GM12873 (cell line): ENCODE measurements around the gene AKR1C2.

Experiments used
- CTCF ChIP-seq: IDR thresholded peaks from 2 replicates; pipeline ENCODE4 v1.5.1; 2012; ENCODE audit warnings: low read depth, mild to moderate bottlenecking, moderate library complexity, low read length, control low read depth; ENCODE audit not compliant: insufficient read depth; ENCODE audit errors: missing control alignments

The AKR1C2 gene

GRCh38 chr10:5002013-5002727, 1.5 kb downstream of the AKR1C2 start:
- TF ChIP-seq CTCF, result no peak

GRCh38 chr10:4998671-4999070, 5.0 kb downstream of the AKR1C2 start:
- TF ChIP-seq CTCF, result no peak

GRCh38 chr10:4990217-4990616, 13.4 kb downstream of the AKR1C2 start:
- no peak for TF ChIP-seq CTCF

GRCh38 chr10:4984971-4985594, 18.6 kb downstream of the AKR1C2 start:
- no peak for TF ChIP-seq CTCF

- TF ChIP-seq CTCF, result no peak
Observed at GRCh38 chr10:4984223-4984622, 19.4 kb downstream of the AKR1C2 start.

GRCh38 chr10:4983615-4984216, 19.9 kb downstream of the AKR1C2 start:
- no peak for TF ChIP-seq CTCF

GRCh38 chr10:4982764-4983226, 20.9 kb downstream of the AKR1C2 start:
- no peak for TF ChIP-seq CTCF
